Measurements from ENCODE around the gene LDLRAD4.

LDLRAD4 gene

GRCh38 chr18:13227910-13228309 is 9.3 kb downstream of the LDLRAD4 start:
- TF ChIP-seq POLR2A (IDR thresholded peaks at IDR 0.05; ENCODE audit: low read depth, low read length): no peak
- FAIRE-seq: no peak
- no peak for DNase-seq (ENCODE audit: insufficient read length, low spot score)

GRCh38 chr18:13229001-13229671 is 10.6 kb downstream of the LDLRAD4 start:
- DNase-seq (ENCODE audit: insufficient read length, low spot score): no peak
- no peak for TF ChIP-seq POLR2A (IDR thresholded peaks at IDR 0.05; ENCODE audit: low read depth, low read length)
- no peak for FAIRE-seq

GRCh38 chr18:13231151-13231550 is 12.6 kb downstream of the LDLRAD4 start:
- FAIRE-seq (no peak), DNase-seq (ENCODE audit: insufficient read length, low spot score) (no peak)
- TF ChIP-seq POLR2A (IDR thresholded peaks at IDR 0.05; ENCODE audit: low read depth, low read length): no peak

- FAIRE-seq (no peak), DNase-seq (ENCODE audit: insufficient read length, low spot score) (no peak)
- TF ChIP-seq POLR2A (IDR thresholded peaks at IDR 0.05; ENCODE audit: low read depth, low read length): no peak
Observed at GRCh38 chr18:13232086-13232917, 13.7 kb downstream of the LDLRAD4 start.

GRCh38 chr18:13232971-13233786 is 14.6 kb downstream of the LDLRAD4 start:
- no peak for TF ChIP-seq POLR2A (IDR thresholded peaks at IDR 0.05; ENCODE audit: low read depth, low read length)
- FAIRE-seq: no peak
- DNase-seq (ENCODE audit: insufficient read length, low spot score): no peak

- no peak for TF ChIP-seq POLR2A (IDR thresholded peaks at IDR 0.05; ENCODE audit: low read depth, low read length)
- FAIRE-seq (no peak), DNase-seq (ENCODE audit: insufficient read length, low spot score) (no peak)
Observed at GRCh38 chr18:13233787-13234783, 15.5 kb downstream of the LDLRAD4 start.

GRCh38 chr18:13235421-13235831 is 16.9 kb downstream of the LDLRAD4 start:
- no peak for TF ChIP-seq POLR2A (IDR thresholded peaks at IDR 0.05; ENCODE audit: low read depth, low read length)
- FAIRE-seq (no peak), DNase-seq (ENCODE audit: insufficient read length, low spot score) (no peak)

- DNase-seq (ENCODE audit: insufficient read length, low spot score) (no peak), FAIRE-seq (no peak)
- TF ChIP-seq POLR2A (IDR thresholded peaks at IDR 0.05; ENCODE audit: low read depth, low read length): no peak
Observed at GRCh38 chr18:13235981-13236380, 17.4 kb downstream of the LDLRAD4 start.

GRCh38 chr18:13236411-13236810 is 17.9 kb downstream of the LDLRAD4 start:
- no peak for FAIRE-seq

GRCh38 chr18:13237073-13237472 is 18.5 kb downstream of the LDLRAD4 start:
- TF ChIP-seq POLR2A (IDR thresholded peaks at IDR 0.05; ENCODE audit: low read depth, low read length): no peak
- DNase-seq (ENCODE audit: insufficient read length, low spot score): no peak
- FAIRE-seq: no peak

More at GRCh38 chr18:13236411-13236810, 17.9 kb downstream of the LDLRAD4 start:
- TF ChIP-seq POLR2A (IDR thresholded peaks at IDR 0.05; ENCODE audit: low read depth, low read length): no peak
- DNase-seq (ENCODE audit: insufficient read length, low spot score): no peak

GRCh38 chr18:13237641-13238040 is 19.1 kb downstream of the LDLRAD4 start:
- no peak for FAIRE-seq
- no peak for TF ChIP-seq POLR2A (IDR thresholded peaks at IDR 0.05; ENCODE audit: low read depth, low read length)
- DNase-seq (ENCODE audit: insufficient read length, low spot score): no peak

GRCh38 chr18:13239171-13239956 is 20.8 kb downstream of the LDLRAD4 start:
- no peak for TF ChIP-seq POLR2A (IDR thresholded peaks at IDR 0.05; ENCODE audit: low read depth, low read length)
- FAIRE-seq (no peak), DNase-seq (ENCODE audit: insufficient read length, low spot score) (no peak)

All from H54 (cell line).